ENCODE results near the gene ASCC2. TPM values are rescaled to one million over a fixed set of nuclear protein-coding genes. Genes with fewer than 3 reads are reported as not detected.

ASCC2 gene
- total RNA-seq, 2 donors from 2014 or later, result 44.2 to 45.5 TPM

GRCh38 chr22:29834046-29834445 is 4.0 kb downstream of the ASCC2 start:
- Mint-ChIP-seq H3K36me3 (ENCODE audit: low read depth) (peaks cover 38% of the 10 kb centered on the region), H3K9me3 (peaks cover 4% of the 10 kb centered on the region), H3K4me1 (peaks cover 9% of the 10 kb centered on the region), H3K27ac (no peak overlapping the region), H3K27me3 (ENCODE audit: insufficient read depth) (no peaks in the 10 kb centered on the region), H3K4me3 (no peak overlapping the region)
- no peak overlapping the region for H3K4me3 ChIP-seq (ENCODE audit: low read length)
- peaks cover 47% of the 10 kb centered on the region for H3K36me3 ChIP-seq (ENCODE audit: control insufficient read depth, insufficient read depth, low read length)
- TF ChIP-seq CTCF (conservative IDR thresholded peaks at IDR 0.05), result no peak
- H3K9me3 ChIP-seq (ENCODE audit: control insufficient read depth, low read length), result no peaks in the 10 kb centered on the region
- DNase-seq, result no peak
- H3K4me1 ChIP-seq (ENCODE audit: control insufficient read depth, insufficient read depth, low read length), result peaks cover 5% of the 10 kb centered on the region
- H3K27me3 ChIP-seq (ENCODE audit: control insufficient read depth, insufficient read depth, low read length, poor library complexity, severe bottlenecking), result no peaks in the 10 kb centered on the region
- no peak overlapping the region for H3K27ac ChIP-seq (ENCODE audit: low read depth, low read length)
- H3K9ac ChIP-seq (ENCODE audit: extremely low read depth, low read length, poor library complexity, severe bottlenecking), result no peak overlapping the region
- WGBS, 2 experiments (ENCODE audit: insufficient coverage in 1 of 2, insufficient read length in 1 of 2), result 92 to 95% methylated on average over 1 of the region's 1 CpG

DNA sequence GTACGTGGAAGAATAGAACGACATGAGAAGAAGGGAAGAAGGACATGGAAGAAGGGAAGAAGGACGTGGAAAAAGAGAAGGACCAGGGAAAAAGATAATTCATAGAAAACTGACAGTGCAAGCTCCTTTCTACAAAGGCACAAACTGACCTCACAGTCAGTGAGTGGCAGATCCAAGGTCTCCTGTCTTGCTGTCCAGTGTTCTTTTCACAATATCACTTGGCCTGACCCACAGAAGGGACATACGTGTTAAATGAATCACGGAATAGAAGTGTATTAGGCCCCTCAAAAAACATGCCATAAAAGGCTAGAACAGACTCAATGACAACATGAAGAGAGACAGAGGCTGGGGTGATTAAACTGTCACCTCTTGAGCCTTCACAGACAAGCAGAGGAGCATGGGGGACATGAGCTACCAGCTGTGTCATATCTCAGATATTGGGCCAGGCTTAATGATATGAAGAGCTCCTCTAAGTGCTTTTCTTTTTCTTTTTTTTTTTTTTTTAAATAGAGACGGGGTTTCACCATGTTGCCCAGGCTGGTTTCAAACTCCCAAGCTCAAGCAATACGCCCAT is 4.6 kb downstream of the ASCC2 start:
- Mint-ChIP-seq H3K4me3 (no peak overlapping the region), H3K27ac (no peak overlapping the region), H3K27me3 (ENCODE audit: insufficient read depth) (no peaks in the 10 kb centered on the region), H3K9me3 (peaks cover 2% of the 10 kb centered on the region), H3K4me1 (peaks cover 8% of the 10 kb centered on the region), H3K36me3 (ENCODE audit: low read depth) (peaks cover 40% of the 10 kb centered on the region)
- no peak for DNase-seq
- 84% methylated on average over 5 to 6 of the region's 7 CpGs for WGBS, 2 experiments (ENCODE audit: insufficient coverage in 1 of 2, insufficient read length in 1 of 2)
- H3K27me3 ChIP-seq (ENCODE audit: control insufficient read depth, insufficient read depth, low read length, poor library complexity, severe bottlenecking), result no peaks in the 10 kb centered on the region
- no peak overlapping the region for H3K27ac ChIP-seq (ENCODE audit: low read depth, low read length)
- H3K36me3 ChIP-seq (ENCODE audit: control insufficient read depth, insufficient read depth, low read length), result peaks cover 48% of the 10 kb centered on the region
- H3K4me3 ChIP-seq (ENCODE audit: low read length), result no peak overlapping the region
- no peak overlapping the region for H3K9ac ChIP-seq (ENCODE audit: extremely low read depth, low read length, poor library complexity, severe bottlenecking)
- H3K9me3 ChIP-seq (ENCODE audit: control insufficient read depth, low read length), result no peaks in the 10 kb centered on the region
- H3K4me1 ChIP-seq (ENCODE audit: control insufficient read depth, insufficient read depth, low read length), result peaks cover 5% of the 10 kb centered on the region
- TF ChIP-seq CTCF (conservative IDR thresholded peaks at IDR 0.05), result no peak

- Histone ChIP-seq H3K9me3 (ENCODE audit: control insufficient read depth, low read length) (no peaks in the 10 kb centered on the region), H3K27me3 (ENCODE audit: control insufficient read depth, insufficient read depth, low read length, poor library complexity, severe bottlenecking) (no peaks in the 10 kb centered on the region), H3K36me3 (ENCODE audit: control insufficient read depth, insufficient read depth, low read length) (peaks cover 48% of the 10 kb centered on the region), H3K27ac (ENCODE audit: low read depth, low read length) (no peak overlapping the region), H3K4me3 (ENCODE audit: low read length) (no peak overlapping the region), H3K9ac (ENCODE audit: extremely low read depth, low read length, poor library complexity, severe bottlenecking) (no peak overlapping the region), H3K4me1 (ENCODE audit: control insufficient read depth, insufficient read depth, low read length) (peaks cover 5% of the 10 kb centered on the region)
- H3K4me1 Mint-ChIP-seq, result no peaks in the 10 kb centered on the region
- DNase-seq, result no peak
- no peaks in the 10 kb centered on the region for H3K27me3 Mint-ChIP-seq (ENCODE audit: insufficient read depth)
- WGBS, 2 experiments (ENCODE audit: insufficient coverage in 1 of 2, insufficient read length in 1 of 2), result 93 to 98% methylated on average over 7 to 9 of the region's 9 CpGs
- no peaks in the 10 kb centered on the region for H3K9me3 Mint-ChIP-seq
- no peak for TF ChIP-seq CTCF (conservative IDR thresholded peaks at IDR 0.05)
- H3K36me3 Mint-ChIP-seq (ENCODE audit: low read depth), result peaks cover 48% of the 10 kb centered on the region
- H3K4me3 Mint-ChIP-seq, result no peak overlapping the region
- H3K27ac Mint-ChIP-seq, result no peak overlapping the region
Observed at GRCh38 chr22:29831958-29832357, 6.1 kb downstream of the ASCC2 start.
